ENCODE measurements around the gene SLC1A6.
"Not testable (repeated sequence)": the region's sequence is repeated elsewhere in the genome, so short reads cannot be mapped to it uniquely, and the experiment has no call there.

The SLC1A6 gene

GRCh38 chr19:14979476-14980255 is at the start of gene SLC1A6:
SLC1A6 (minus strand) TSS chr19:14979864; CDS start chr19:14972910, 6,954 bp downstream.
- no peak for DNase-seq

DNA sequence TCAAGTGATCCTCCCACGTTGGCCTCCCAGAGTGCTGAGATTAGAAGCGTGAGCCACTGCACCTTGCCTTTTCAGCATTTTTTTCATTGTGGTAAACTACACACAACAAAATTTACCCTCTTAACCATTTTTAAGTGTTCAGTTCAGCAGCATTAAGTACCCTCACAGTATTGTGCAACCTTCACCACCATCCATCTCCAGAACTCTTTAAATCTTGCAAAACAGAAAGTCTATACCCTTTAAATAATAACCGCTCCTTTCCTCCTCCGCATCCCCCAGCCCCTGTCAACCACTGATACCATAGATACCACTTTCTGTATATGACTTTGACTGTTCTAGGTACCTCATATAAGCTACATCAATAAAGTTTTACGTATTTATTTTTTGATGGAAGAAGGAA is 48.8 kb upstream of the SLC1A6 start:
- DNase-seq, result no peak

DNA sequence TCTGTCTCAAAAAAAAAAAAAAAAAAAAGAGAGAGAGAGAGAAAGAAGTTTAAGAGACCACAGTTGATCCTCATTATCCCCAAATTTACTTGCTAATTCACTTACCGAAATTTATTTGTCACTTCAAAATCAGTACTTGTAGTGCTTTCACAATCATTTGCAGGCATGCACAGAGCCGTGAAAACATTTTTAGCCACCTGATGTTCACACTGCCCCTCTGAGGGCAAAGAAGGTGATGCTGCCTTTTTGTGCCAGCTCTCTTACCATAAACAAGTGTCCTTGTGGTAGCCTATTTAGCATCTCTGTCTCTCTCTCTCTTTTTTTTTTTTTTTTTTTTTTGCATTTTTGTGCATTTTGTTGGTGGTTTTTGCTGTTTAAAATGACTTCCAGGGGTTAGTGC is 45.6 kb upstream of the SLC1A6 start:
- DNase-seq, result no peak

GRCh38 chr19:15022752-15023151 is 43.1 kb upstream of the SLC1A6 start:
- DNase-seq, result no peak

DNA sequence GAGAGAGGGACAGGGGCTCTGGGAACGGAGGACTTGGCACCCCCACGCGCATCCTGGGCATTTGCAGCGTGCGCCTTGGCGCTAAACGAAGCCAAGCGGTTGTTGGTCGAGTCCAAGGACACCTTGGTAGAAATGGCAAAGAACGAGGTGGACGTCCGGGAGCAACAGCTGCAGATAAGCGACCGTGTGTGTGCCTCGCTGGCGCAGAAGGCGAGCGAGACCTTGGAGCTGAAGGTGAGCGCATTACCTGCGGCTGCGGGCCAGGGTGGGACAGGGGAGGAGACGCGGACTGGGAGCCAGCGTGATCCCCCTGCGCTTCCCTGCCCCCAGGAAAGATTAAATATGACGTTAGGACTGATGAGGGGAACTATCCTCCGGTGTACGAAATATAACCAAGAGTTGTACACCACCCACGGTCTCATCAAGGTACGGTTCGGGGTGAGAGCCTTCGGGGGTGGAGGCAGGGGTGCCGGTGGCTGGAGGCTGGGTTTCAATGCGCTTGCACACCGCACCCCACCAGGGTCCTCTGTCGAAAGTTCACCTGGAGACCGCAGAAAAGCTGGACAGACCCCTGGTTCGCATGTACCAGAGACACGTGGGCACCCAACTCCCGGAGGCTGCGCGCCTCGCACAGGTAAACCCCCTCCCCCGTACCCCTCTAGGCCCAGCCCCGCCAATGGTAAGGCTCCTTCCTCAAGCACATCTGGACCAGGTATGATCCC is 41.8 kb upstream of the SLC1A6 start:
- no peak for DNase-seq

DNA sequence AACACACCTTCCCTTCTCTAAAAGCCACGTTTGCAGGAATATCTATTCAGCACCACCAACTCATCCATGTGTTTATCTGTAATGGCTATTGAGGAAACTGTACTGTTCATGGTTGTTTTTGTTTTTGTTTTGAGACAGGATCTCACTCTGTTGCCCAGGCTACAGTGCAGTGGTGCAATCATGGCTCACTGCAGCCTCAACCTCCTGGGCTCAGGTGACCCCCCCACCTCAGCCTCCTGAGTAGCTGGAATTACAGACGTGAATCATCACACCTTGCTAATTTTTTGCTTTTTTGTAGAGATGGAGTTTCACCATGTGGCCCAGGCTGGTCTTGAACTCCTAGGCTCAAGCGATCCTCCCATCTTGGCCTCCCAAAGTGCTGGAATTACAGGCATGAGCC is 39.2 kb upstream of the SLC1A6 start:
- DNase-seq, result not testable (repeated sequence)

- DNase-seq, result no peak
These were observed 36.4 kb upstream of the SLC1A6 start for GRCh38 chr19:15015946-15016542.

GRCh38 chr19:15014579-15014978 is 34.9 kb upstream of the SLC1A6 start:
- DNase-seq, result no peak

DNA sequence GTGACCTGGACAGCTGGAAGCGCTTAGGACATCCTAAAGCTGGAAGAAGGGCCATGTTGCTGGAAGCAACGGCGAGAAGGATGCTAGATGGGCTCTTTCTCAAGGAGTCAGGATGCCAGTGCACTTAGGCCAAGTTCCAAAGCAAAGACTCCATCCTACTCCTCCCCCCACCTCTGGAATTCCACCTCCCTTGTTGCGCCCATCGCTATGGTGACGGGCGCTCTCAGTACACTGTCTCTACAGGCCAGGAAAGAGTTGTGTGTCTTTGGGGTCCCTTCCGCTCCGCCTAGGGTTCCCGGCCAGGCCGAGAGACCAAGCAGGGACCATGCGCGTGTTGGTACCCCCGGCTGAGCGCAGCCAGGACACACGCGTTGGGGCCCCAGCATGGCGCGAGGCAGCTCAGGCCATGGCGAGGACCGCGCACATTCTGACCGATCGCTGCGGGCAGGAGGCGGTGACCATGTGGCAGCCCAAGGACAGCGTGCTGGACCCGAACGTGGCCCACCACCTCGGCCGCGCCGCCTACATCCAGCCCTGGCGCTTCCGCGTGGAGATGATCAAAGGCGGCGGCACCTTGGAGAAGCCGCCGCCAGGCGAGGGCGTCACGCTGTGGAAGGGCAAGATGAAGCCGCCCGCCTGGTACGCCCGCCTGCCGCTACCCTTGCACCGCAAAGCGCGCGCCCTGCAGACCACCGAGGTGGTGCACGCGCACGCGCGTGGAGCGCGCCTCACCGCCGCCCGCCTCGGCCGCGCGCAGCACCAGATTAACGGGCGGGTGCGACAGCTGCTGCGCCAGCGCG is 31.0 kb upstream of the SLC1A6 start:
- DNase-seq, result no peak

- no peak for DNase-seq
These were observed 28.6 kb upstream of the SLC1A6 start for GRCh38 chr19:15008308-15008707.

DNA sequence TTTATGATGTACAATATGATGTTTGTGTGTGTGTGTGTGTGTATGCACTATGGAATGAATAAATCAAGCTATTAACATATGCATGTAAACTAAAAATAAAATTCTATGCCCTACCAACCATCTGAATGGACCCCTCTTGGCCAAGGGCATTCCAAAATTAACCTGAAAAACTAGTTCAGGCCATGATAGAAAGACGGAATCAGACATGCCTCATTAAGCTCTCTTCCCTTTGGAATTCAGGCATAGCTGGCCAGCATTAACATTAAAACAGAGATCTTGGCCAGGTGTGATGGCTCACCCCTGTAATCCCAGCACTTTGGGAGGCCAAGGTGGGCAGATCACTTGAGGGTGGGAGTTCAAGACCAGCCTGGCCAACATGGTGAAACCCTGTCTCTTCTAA is 18.3 kb upstream of the SLC1A6 start:
- no peak for DNase-seq

- no peak for DNase-seq
These were observed 13.1 kb upstream of the SLC1A6 start for GRCh38 chr19:14992780-14993179.

- no peak for DNase-seq
These were observed 5.5 kb upstream of the SLC1A6 start for GRCh38 chr19:14985133-14985532.

DNA sequence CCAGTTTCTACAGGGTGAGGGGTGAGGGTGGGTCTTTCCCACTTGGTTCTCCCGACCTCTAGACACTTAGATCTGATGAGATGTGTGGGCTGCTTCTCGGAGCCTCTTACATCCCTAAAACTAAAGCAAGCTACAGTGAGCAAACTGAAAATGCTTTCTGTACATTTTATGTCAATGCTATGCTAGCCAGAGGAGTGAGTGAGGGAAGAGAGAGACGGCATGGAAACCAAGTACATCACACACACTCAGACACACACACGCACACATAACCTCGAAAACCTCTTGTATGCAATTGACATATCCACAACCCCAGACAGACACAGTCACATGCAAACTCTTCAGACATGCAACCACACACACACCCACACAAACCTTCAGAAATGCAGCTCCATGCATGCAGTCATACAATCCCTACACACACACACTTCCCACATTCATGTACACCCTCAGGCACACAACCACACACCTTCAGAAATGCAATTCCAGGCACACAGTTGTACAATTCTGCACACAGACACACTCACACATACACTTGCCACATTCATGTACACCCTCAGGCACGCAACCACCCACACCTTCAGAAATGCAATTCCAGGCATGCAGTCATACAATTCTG is 1.4 kb downstream of the SLC1A6 start:
- no peak for DNase-seq

- DNase-seq, result no peak
These were observed 2.5 kb downstream of the SLC1A6 start for GRCh38 chr19:14977128-14977527.

DNA sequence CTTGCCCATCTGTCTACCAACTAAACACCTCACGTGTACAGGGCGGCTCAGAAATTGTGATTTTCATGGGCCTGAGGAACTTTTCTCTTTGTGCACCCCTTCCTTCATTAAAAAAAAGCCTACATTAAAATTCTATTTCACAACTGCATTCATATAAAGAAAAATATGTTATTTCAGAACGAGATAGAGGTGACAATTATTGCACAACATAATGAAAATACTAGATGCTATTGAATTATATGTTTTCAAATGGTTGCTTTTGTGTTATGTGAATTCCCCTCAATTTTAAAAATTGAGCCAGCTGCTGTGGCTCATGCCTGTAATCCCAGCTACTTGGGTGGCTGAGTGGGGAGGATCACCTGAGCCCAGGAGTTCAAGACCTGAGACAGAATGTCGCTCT is 5.2 kb downstream of the SLC1A6 start:
- no peak for DNase-seq

DNA sequence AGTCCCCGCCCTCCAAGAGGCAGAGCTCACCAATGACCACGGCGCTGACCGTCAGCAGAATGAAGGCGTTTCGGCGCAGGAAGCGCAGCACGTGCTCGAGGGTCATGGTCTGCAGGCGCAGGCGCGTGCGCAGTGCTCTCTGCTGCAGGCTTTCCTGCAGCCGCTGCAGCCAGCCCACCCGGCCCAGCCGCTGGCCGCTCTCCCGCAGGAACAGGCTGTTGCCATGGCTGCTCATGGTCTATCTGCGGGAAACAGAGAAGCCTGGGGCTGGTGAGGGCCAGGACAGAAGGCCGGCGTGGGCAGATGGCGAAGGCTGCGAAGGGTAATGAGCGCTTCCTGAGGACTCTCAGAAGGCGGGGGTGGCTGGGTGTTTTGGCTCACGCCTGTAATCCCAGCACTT is 7.0 kb downstream of the SLC1A6 start:
- DNase-seq, result no peak

- DNase-seq, result no peak
These were observed 8.2 kb downstream of the SLC1A6 start for GRCh38 chr19:14971474-14971873.

- DNase-seq, result no peak
These were observed 11.4 kb downstream of the SLC1A6 start for GRCh38 chr19:14968247-14968646.

- DNase-seq, result no peak
These were observed 17.5 kb downstream of the SLC1A6 start for GRCh38 chr19:14961956-14962685.

GRCh38 chr19:14959263-14959662 is 20.4 kb downstream of the SLC1A6 start:
- DNase-seq, result no peak

- no peak for DNase-seq
These were observed 22.2 kb downstream of the SLC1A6 start for GRCh38 chr19:14957464-14957863.
